Tibial nerve (tissue), 3 donors: ENCODE results near the gene CSNK1G1.

Experiments used
- POLR2A ChIP-seq, 2 donors: fragments of 450-650 bp; IDR thresholded peaks; one replicate each; pipeline ENCODE4 v1.6.1; 2017; ENCODE audit warnings: antibody characterized with exemption in 2 of 2, mild to moderate bottlenecking in 2 of 2, moderate library complexity in 2 of 2
- TF ChIP-seq, protein P1 (sequence below), 5 experiments: fragments of 200-600 bp in 3 of 5; fragments of 450-650 bp in 2 of 5; sonication (generic) in 3 of 5; IDR thresholded peaks; one replicate each; pipeline ENCODE4 v1.5.1; 2016 to 2019; ENCODE audit warnings: antibody characterized with exemption in 5 of 5, mild to moderate bottlenecking in 3 of 5, moderate library complexity in 2 of 5

DNA sequence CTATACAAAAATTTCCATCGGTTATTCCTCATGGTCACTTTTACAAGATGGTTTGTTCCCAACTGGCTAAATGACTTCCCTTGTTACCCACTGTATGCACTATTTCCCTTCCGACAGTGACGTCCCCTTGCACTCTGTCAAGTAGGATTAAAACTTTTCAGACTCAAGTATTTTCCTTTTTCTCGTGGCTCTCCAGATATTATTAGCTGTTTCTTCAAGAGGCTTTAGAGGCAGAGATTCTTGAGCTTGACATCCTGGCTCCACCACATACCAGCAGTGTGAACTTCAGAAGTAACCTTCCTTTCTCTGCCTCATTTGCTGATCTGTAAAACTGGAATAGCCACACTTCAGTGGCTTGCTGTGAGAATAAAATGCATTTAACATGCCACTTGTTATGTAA, 14.0 kb downstream of the CSNK1G1 start:
- no peak for TF ChIP-seq POLR2A (IDR thresholded peaks at IDR 0.05)
- TF ChIP-seq, protein P1, sequence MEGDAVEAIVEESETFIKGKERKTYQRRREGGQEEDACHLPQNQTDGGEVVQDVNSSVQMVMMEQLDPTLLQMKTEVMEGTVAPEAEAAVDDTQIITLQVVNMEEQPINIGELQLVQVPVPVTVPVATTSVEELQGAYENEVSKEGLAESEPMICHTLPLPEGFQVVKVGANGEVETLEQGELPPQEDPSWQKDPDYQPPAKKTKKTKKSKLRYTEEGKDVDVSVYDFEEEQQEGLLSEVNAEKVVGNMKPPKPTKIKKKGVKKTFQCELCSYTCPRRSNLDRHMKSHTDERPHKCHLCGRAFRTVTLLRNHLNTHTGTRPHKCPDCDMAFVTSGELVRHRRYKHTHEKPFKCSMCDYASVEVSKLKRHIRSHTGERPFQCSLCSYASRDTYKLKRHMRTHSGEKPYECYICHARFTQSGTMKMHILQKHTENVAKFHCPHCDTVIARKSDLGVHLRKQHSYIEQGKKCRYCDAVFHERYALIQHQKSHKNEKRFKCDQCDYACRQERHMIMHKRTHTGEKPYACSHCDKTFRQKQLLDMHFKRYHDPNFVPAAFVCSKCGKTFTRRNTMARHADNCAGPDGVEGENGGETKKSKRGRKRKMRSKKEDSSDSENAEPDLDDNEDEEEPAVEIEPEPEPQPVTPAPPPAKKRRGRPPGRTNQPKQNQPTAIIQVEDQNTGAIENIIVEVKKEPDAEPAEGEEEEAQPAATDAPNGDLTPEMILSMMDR (IDR thresholded peaks at IDR 0.05), result no peak
